OCI-LY7 (cell line): Measurements from ENCODE around the gene SLC52A3. TPM values are rescaled to one million over a fixed set of nuclear protein-coding genes. Genes with fewer than 3 reads are reported as not detected.

Experiments used
- BruUV-seq: library from RNA; stranded (reverse); fragments of 400-500 nt; replicated peaks from 2 replicates; lab custom pipeline; 2021; lab: Mats Ljungman, UMichigan
- CTCF ChIA-PET: fragments of 300-600 bp; sonication (Branson Sonifier 250); formaldehyde crosslinking; loops from one replicate; lab custom pipeline; 2022; ENCODE audit warnings: antibody characterized with exemption; ENCODE audit not compliant: unreplicated experiment; lab: Charles Lee
- POLR2A ChIA-PET: fragments of 300-600 bp; sonication (Branson Sonifier 250); formaldehyde crosslinking; loops from one replicate; lab custom pipeline; 2022; ENCODE audit warnings: antibody characterized with exemption; lab: Charles Lee
- DNase-seq: peaks from one replicate; pipeline ENCODE4 v3.0.0-alpha.2; 2015; ENCODE audit warnings: low spot score
- H2AFZ ChIP-seq: fragments of 200-600 bp; sonication (generic), shearing (Covaris generic); 2 replicates; pipeline ENCODE4 v1.6.1; 2014; ENCODE audit warnings: mild to moderate bottlenecking, antibody characterized with exemption, low read length, moderate library complexity
- H3K27ac ChIP-seq: fragments of 200-600 bp; sonication (generic); 2 replicates; pipeline ENCODE4 v1.5.1; 2014; ENCODE audit warnings: mixed run types, low read depth, mild to moderate bottlenecking, moderate library complexity, low read length, inconsistent platforms; ENCODE audit not compliant: poor library complexity, severe bottlenecking
- H3K36me3 ChIP-seq: fragments of 200-600 bp; sonication (generic); 2 replicates; pipeline ENCODE4 v1.6.1; 2014; ENCODE audit warnings: mild to moderate bottlenecking, antibody characterized with exemption, low read length, moderate library complexity, mixed read lengths; ENCODE audit not compliant: insufficient read depth
- H3K4me1 ChIP-seq: fragments of 200-600 bp; sonication (generic); 2 replicates; pipeline ENCODE4 v1.5.1; 2014; ENCODE audit warnings: mild to moderate bottlenecking, low read length; ENCODE audit not compliant: insufficient read depth, poor library complexity, severe bottlenecking
- H3K4me2 ChIP-seq: fragments of 200-600 bp; sonication (generic); 2 replicates; pipeline ENCODE4 v1.6.1; 2014; ENCODE audit warnings: mild to moderate bottlenecking, low read length
- H3K4me3 ChIP-seq: fragments of 200-600 bp; sonication (generic); 2 replicates; pipeline ENCODE4 v1.5.1; 2014; ENCODE audit warnings: mild to moderate bottlenecking, low read depth, low read length; ENCODE audit not compliant: poor library complexity, severe bottlenecking
- H3K79me2 ChIP-seq: fragments of 200-600 bp; sonication (generic); 2 replicates; pipeline ENCODE4 v1.6.1; 2016; ENCODE audit warnings: low read depth, mild to moderate bottlenecking, low read length, moderate library complexity, mixed read lengths; ENCODE audit not compliant: insufficient read depth
- H3K9me2 ChIP-seq: fragments of 200-600 bp; sonication (generic); 2 replicates; pipeline ENCODE4 v1.6.1; 2016; ENCODE audit warnings: mild to moderate bottlenecking, low read length, mixed read lengths; ENCODE audit not compliant: insufficient read depth
- H3K9me3 ChIP-seq: fragments of 200-600 bp; sonication (generic); 2 replicates; pipeline ENCODE4 v1.6.1; 2014; ENCODE audit warnings: mild to moderate bottlenecking, mixed run types, low read length, mixed read lengths
- H4K20me1 ChIP-seq: fragments of 200-600 bp; sonication (generic); 2 replicates; pipeline ENCODE4 v1.6.1; 2014; ENCODE audit warnings: mild to moderate bottlenecking, antibody characterized with exemption, low read length, moderate library complexity, mixed read lengths; ENCODE audit not compliant: insufficient read depth
- CTCF ChIP-seq: fragments of 200-600 bp; sonication (generic); conservative IDR thresholded peaks from 2 replicates; pipeline ENCODE4 v1.5.1; 2014; ENCODE audit warnings: mild to moderate bottlenecking, antibody characterized with exemption, low read length, moderate library complexity, mixed read lengths
- EZH2phosphoT487 ChIP-seq: fragments of 200-600 bp; sonication (generic); IDR thresholded peaks from 2 replicates; pipeline ENCODE4 v1.6.1; 2018; ENCODE audit warnings: low read depth, borderline replicate concordance, mild to moderate bottlenecking, mixed run types, antibody characterized with exemption, low read length, moderate library complexity, mixed read lengths
- intact Hi-C: fragments of 100-400 bp; cut with micrococcal nuclease; formaldehyde crosslinking; loops from one replicate; pipeline ENCODE4 v1.10.0; 2022; ENCODE audit not compliant: unreplicated experiment
- total RNA-seq, 2 experiments: library from RNA; depleted of rRNA in 1 of 2; stranded (reverse); fragments of >200 nt in 1 of 2; shearing (Covaris generic) in 1 of 2; gene quantifications; 2 replicates each; pipeline ENCODE4 v1.2.3, GENCODE V29; 2014 to 2022

The SLC52A3 gene
- total RNA-seq, 2 experiments from 2014 or later: not detected

DNA sequence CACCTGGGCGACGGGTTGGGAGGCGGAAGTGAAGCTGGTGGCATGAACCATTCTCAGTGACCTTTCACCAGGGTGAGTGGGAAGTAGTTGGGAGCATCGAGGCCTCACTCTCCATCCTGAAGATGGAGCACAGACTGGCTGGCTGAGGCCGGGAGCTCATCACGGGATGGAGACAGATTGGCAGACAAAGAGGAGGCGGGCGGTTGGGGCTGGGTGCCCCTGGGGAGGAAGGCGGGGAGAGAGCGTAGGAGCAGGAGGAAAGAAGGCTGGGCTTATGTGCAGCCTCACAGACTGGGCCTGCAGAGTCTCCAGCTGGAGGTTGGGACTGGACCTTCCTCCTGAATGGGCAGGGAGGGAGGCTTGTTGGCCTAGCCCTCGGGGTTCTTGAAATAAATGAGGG lies 48.5 kb downstream of the SLC52A3 start:
- intact Hi-C loops: no loop called here
- DNase-seq: no peak
- ChIA-PET POLR2A (no interaction called here), CTCF (no interaction called here)
- Histone ChIP-seq H4K20me1 (no peaks in the 10 kb centered on the region), H3K9me3 (no peaks in the 10 kb centered on the region), H2AFZ (no peak overlapping the region), H3K4me2 (no peak overlapping the region), H3K27ac (no peak overlapping the region), H3K36me3 (no peaks in the 10 kb centered on the region), H3K9me2 (no peaks in the 10 kb centered on the region), H3K4me1 (no peaks in the 10 kb centered on the region), H3K4me3 (no peak overlapping the region), H3K79me2 (no peaks in the 10 kb centered on the region)
- no peak for TF ChIP-seq EZH2phosphoT487
- no peak for TF ChIP-seq CTCF
- no TSS peak for BruUV-seq

DNA sequence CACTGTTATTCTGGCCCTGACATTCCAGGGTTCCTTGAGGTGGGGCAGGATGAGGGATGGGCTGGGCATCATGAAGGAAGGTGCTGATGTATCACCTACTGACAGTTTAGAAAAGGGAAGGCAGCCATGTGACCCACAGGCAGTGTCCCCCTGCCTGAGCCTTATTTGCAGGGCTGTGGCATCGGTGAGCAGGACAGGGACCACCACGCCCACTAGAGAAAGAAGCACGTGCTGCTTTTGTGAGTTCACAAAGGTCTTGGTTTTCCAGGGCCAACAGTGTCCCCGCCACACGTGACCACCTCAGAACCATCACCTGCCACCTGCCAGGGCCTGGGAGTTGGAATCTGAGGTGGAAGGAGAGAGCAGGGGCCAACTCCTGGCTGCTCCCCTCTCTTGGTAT lies 49.2 kb downstream of the SLC52A3 start:
- no peak overlapping the region for H3K4me3 ChIP-seq
- no peaks in the 10 kb centered on the region for H3K79me2 ChIP-seq
- no peak overlapping the region for H3K4me2 ChIP-seq
- no peak overlapping the region for H2AFZ ChIP-seq
- H3K9me2 ChIP-seq: no peaks in the 10 kb centered on the region
- intact Hi-C loops: no loop called here
- no peaks in the 10 kb centered on the region for H3K9me3 ChIP-seq
- TF ChIP-seq EZH2phosphoT487: no peak
- TF ChIP-seq CTCF: no peak
- no peaks in the 10 kb centered on the region for H3K36me3 ChIP-seq
- H3K4me1 ChIP-seq: no peaks in the 10 kb centered on the region
- ChIA-PET CTCF (no interaction called here), POLR2A (no interaction called here)
- no TSS peak for BruUV-seq
- no peak for DNase-seq
- no peaks in the 10 kb centered on the region for H4K20me1 ChIP-seq
- H3K27ac ChIP-seq: no peak overlapping the region

- Histone ChIP-seq H3K79me2 (no peaks in the 10 kb centered on the region), H3K4me1 (no peaks in the 10 kb centered on the region), H3K4me2 (no peak overlapping the region), H3K27ac (no peak overlapping the region), H3K36me3 (no peaks in the 10 kb centered on the region), H3K4me3 (no peak overlapping the region), H3K9me3 (no peaks in the 10 kb centered on the region), H4K20me1 (no peaks in the 10 kb centered on the region), H2AFZ (no peak overlapping the region), H3K9me2 (no peaks in the 10 kb centered on the region)
- ChIA-PET CTCF (no interaction called here), POLR2A (no interaction called here)
- no TSS peak for BruUV-seq
- intact Hi-C loops: no loop called here
- TF ChIP-seq EZH2phosphoT487 (no peak), CTCF (no peak)
- DNase-seq: no peak
These were observed 50.5 kb downstream of the SLC52A3 start for GRCh38 chr20:717832-718231.
